Heart left ventricle (tissue), 13 donors: ENCODE measurements around the gene PDE6B.

ENCODE experiments used
- POLR2A ChIP-seq, 2 donors: fragments of 450-650 bp; IDR thresholded peaks; one replicate each; pipeline ENCODE4 v1.6.1; 2017; ENCODE audit warnings: antibody characterized with exemption in 2 of 2, mild to moderate bottlenecking in 2 of 2, moderate library complexity in 2 of 2
- TF ChIP-seq, protein P1 (sequence below), 12 donors: fragments of 200-600 bp; sonication (generic) in 4 of 12; IDR thresholded peaks; one replicate each; pipeline versions ENCODE4 v1.5.0 to v1.8.0; 2018 to 2022; ENCODE audit warnings: antibody characterized with exemption in 12 of 12, mild to moderate bottlenecking in 5 of 12
- donor health status: ischemic (EF 13 %, LVEDD 7.1; RV severe dilation, severe dysfunction).
- donor health status: DM: no; HTN: yes; CAD: no.
- donor health status: DM: no; HTN: no; CAD: no.
- donor health status: ischemic (EF 25% LVEDD 6.9; RV normal size, moderate dysfunction).
- donor health status: ischemic (EF 25% LVEDD 5.7; RV mildly dilated, moderate dysfunction).
- donor health status: ischemic (EF 35%, LVEDD 5.7; RV mildly dilated, moderate dysfunction).
- donor health status: nonischemic (EF 11% LVEDD 7.7; RV severe dilation, severe dysfunction).
- donor health status: DM: yes; HTN: yes; CAD: no.
- donor health status: PGD.
- donor health status: ischemic (EF 29% LVEDD 5.4; RV normal size, mild dysfunction).
- donor health status: nonischemic (EF 23%, LVEDD 6.1; RV moderate dilation, normal function).

DNA sequence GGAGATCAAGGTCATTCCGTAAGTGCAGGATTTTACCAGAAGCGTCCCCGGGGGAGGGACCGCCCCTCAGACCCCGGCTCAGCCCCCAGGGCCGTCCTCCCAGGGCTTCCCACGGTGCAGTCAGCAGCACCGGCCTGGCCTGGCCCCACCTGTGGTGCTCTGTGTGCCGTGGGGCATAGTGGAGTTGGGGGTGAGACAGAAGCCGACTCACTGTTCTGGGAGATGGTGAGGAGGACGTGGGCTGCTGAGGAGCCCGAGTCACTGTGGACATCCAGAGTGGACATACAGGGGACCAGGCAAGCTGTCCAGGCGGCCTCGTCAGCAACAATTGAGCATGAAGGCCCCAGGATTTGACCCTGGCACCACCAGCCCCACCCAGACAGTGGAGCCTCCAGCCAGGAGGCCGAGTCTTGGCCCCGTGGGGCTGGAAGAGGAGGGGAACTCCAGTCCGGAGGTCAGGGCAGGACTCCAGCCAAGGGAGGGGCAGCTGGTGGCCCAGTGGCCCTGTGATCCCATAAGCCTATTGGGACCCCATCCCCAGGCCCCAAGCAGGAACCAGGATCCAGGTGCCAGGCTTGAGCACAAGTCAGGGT is 29.6 kb downstream of the PDE6B start:
- TF ChIP-seq, protein P1, sequence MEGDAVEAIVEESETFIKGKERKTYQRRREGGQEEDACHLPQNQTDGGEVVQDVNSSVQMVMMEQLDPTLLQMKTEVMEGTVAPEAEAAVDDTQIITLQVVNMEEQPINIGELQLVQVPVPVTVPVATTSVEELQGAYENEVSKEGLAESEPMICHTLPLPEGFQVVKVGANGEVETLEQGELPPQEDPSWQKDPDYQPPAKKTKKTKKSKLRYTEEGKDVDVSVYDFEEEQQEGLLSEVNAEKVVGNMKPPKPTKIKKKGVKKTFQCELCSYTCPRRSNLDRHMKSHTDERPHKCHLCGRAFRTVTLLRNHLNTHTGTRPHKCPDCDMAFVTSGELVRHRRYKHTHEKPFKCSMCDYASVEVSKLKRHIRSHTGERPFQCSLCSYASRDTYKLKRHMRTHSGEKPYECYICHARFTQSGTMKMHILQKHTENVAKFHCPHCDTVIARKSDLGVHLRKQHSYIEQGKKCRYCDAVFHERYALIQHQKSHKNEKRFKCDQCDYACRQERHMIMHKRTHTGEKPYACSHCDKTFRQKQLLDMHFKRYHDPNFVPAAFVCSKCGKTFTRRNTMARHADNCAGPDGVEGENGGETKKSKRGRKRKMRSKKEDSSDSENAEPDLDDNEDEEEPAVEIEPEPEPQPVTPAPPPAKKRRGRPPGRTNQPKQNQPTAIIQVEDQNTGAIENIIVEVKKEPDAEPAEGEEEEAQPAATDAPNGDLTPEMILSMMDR (IDR thresholded peaks at IDR 0.05) = no peak
- TF ChIP-seq POLR2A (IDR thresholded peaks at IDR 0.05) = no peak
